Stimulated activated CD4-positive, alpha-beta T cell treated with anti-CD3 and anti-CD28 coated beads, Interleukin-2, amount 100 ng/mL, for 24 hours (primary cell): ENCODE data around the gene ERV3-1.
"Not testable (repeated sequence)": the region's sequence is repeated elsewhere in the genome, so short reads cannot be mapped to it uniquely, and the experiment has no call there.

Experiments used
- DNase-seq, 2 donors: peaks; one replicate each; pipeline ENCODE4 v3.0.0-alpha.2; 2020

The ERV3-1 gene

GRCh38 chr7:65001291-65001814, 5.1 kb downstream of the ERV3-1 start:
- no peak for DNase-seq

GRCh38 chr7:64999165-65000004, 7.1 kb downstream of the ERV3-1 start:
- no peak for DNase-seq

- DNase-seq: no peak
Measured at GRCh38 chr7:64998865-64999164, 7.7 kb downstream of the ERV3-1 start.

GRCh38 chr7:64997927-64998391, 8.5 kb downstream of the ERV3-1 start:
- DNase-seq: no peak

GRCh38 chr7:64997164-64997908, 9.2 kb downstream of the ERV3-1 start:
- DNase-seq: no peak

GRCh38 chr7:64996305-64996704, 10.2 kb downstream of the ERV3-1 start:
- DNase-seq: no peak

GRCh38 chr7:64993901-64994300, 12.6 kb downstream of the ERV3-1 start:
- no peak for DNase-seq

GRCh38 chr7:64992971-64993370, 13.5 kb downstream of the ERV3-1 start:
- DNase-seq: no peak

GRCh38 chr7:64990936-64991335, 15.6 kb downstream of the ERV3-1 start, which contains the start of gene ZNF117:
Gene ZNF117, minus strand, starts transcription at chr7:64991036.
- no peak for DNase-seq

- DNase-seq: no peak
Measured at GRCh38 chr7:64990216-64990615, 16.3 kb downstream of the ERV3-1 start.

- DNase-seq: no peak
Measured at GRCh38 chr7:64978497-64979203, 27.8 kb downstream of the ERV3-1 start.

GRCh38 chr7:64965594-64965993, 40.9 kb downstream of the ERV3-1 start:
- no peak for DNase-seq

- DNase-seq: no peak
Measured at GRCh38 chr7:64959072-64959747, 47.3 kb downstream of the ERV3-1 start.

GRCh38 chr7:64951250-64951848, 55.1 kb downstream of the ERV3-1 start:
- DNase-seq: no peak

GRCh38 chr7:64950673-64951072, 55.8 kb downstream of the ERV3-1 start:
- not testable (repeated sequence) for DNase-seq

GRCh38 chr7:64948774-64949173, 57.7 kb downstream of the ERV3-1 start:
- DNase-seq: not testable (repeated sequence)

GRCh38 chr7:64947252-64948000, 59.1 kb downstream of the ERV3-1 start:
- no peak for DNase-seq

- peak; percentile 19 to 39 for DNase-seq
Measured at GRCh38 chr7:64946772-64947171, 59.7 kb downstream of the ERV3-1 start.

- no peak for DNase-seq
Measured at GRCh38 chr7:64945503-64946175, 60.8 kb downstream of the ERV3-1 start.

- DNase-seq: not testable (repeated sequence)
Measured at GRCh38 chr7:64944667-64945502, 61.6 kb downstream of the ERV3-1 start.
